GM19395 (cell line): ENCODE results near the gene TSACC.
"Not testable (repeated sequence)": the region's sequence is repeated elsewhere in the genome, so short reads cannot be mapped to it uniquely, and the experiment has no call there.

Source experiments
- ATAC-seq: cut with Tn5 transposase; IDR thresholded peaks from one replicate; pipeline ENCODE4 v1.9.1; 2021; ENCODE audit warnings: mild to moderate bottlenecking, moderate library complexity; ENCODE audit not compliant: unreplicated experiment

TSACC gene

GRCh38 chr1:156346035-156346434, 7.7 kb downstream of the TSACC start:
- not testable (repeated sequence) for ATAC-seq

DNA sequence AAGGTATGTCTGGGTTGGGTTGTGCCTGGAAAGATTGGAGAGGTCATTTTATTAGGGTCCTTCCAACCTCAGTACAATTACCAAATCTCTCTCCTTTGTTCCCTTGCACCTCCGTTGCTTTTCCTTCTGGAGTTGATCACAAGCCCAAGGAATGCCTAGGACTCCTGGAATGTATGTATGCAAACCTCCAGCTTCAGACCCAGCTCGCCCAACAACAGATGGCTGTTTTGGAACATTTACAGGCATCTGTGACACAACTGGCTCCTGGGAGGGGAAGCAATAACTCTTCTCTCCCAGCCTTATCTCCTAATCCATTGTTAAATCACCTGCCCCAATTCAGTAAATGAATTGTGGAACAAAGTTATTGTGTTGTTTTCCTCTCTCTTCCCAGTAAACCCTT, 8.3 kb downstream of the TSACC start:
- no peak for ATAC-seq

DNA sequence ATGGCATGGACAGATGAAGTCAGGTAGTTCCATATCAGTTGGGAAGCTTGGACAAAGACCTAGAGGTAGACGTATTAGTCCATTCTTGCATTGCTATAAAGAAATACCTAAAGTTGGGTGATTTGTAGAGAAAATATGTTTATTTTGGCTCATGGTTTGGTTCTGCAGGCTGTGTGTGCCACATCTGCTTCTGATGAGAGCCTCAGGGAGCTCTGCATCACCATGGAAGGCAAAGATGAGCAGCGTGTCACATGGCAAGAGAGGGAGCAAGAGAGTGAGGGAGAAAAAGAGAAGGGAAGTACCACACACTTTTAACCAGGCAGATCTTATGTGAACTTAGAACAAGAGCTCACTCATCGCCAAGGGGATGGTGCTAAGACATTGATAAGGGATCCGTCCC, 9.0 kb downstream of the TSACC start:
- ATAC-seq: no peak

- ATAC-seq: not testable (repeated sequence)
Observed at GRCh38 chr1:156352481-156352880, 14.2 kb downstream of the TSACC start.

- ATAC-seq: no peak
Observed at GRCh38 chr1:156356262-156356874, 18.0 kb downstream of the TSACC start.

DNA sequence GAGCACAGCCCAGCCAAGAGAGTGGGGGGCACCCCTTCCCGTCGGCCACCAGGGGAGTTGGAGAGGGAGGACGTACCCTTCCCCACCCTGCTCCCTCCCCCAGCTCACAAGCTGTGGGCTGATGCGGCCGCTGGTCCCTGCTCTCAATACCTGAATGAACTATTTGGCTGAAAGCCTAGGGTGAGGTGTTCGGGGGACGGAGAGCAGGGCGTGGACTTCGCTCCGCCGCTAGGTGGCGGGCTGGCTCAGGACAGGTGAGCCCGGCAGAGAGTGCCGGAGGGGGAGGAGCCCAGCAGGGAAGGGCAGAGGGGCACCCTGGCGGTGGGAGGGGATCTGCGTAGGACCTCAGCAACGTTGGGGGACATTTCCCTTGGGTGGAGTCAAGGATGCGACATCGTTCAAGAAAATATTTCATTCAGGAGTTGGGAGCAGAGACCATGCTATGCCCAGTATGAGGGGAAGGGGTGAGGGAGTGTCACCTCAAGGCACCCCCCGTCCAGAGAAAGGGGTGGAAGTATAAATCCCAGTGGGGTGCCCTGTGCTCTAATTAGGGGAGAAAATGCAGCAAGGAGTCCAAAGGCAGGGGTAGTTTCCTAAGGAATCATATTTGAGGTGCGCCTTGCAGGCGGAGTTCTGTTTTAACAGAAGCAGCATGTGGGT, 18.7 kb downstream of the TSACC start:
- peak; percentile 57 for ATAC-seq

DNA sequence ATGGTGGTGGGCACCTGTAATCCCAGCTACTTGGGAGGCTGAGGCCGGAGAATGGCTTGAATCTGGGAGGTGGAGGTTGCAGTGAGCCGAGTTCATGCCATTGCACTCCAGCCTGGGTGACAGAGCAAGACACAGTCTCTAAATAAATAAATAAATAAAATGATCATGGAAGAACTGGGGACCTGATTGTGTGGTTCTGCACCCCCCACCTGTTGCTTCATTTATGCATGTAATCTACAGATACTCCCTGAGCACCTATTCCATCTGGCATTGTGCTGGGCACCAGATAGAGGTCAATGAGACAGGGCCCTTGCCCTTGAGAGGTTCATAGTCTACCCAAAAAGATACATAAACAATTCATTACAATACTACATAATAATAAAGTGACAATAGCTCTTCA, 19.7 kb downstream of the TSACC start:
- no peak for ATAC-seq

- no peak for ATAC-seq
Observed at GRCh38 chr1:156358641-156359040, 20.3 kb downstream of the TSACC start.

DNA sequence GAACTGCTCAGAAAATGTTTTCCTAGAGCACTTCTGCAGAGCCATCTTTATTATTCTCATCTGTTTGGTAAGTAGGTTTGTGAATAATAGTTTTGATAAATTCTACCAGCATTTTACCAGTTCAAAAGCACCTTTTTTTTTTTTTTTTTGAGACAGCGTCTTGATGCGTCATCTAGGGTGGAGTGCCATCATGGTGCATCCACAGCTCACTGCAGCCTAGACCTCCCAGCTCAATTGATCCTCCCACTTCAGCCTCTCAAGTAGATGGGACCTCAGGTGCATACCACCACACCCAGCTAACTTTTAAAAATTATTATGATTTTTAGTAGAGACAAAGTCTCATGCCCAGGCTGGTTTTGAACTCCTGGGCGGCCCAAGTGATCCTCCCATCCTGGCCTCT, 20.9 kb downstream of the TSACC start:
- ATAC-seq: no peak

DNA sequence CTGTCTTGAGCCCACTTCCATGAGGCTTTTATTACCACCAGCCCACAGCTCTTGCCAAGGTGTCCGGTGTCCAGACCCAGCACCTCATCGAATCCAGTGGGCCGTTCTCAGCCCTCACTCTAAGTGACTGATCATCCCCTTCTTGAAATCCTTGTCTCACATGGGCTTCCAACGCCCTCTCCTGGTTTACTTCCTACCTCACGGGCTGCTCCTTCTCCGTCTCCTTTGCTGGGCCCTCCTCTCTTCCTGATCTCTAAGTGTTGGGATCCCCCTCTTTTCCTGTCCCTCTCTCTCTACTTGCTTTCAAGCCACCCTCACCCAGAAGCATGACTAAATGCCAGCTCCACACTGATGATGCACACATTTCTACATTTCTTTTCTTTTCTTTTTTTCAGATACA, 21.6 kb downstream of the TSACC start:
- no peak for ATAC-seq

- no peak for ATAC-seq
Observed at GRCh38 chr1:156360534-156360933, 22.2 kb downstream of the TSACC start.

DNA sequence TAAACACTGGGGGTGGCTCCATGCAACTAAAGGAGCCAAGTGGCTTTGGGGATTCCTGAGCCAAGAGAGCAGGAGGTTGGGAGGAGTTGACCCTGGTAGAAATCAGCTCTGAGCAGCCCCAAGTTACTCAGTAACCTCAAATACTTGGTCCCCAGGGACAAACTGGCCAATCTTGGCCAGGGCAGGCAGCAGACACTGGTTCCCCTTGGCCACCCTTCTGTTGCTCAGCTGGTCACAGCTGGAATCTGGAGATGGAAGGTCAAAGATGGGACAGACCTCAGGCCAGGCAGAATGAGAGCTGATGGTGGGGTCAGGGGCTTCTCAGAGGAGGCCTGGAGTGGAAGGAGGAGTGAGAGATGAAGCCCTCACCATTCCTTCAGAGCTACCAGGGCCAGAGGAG, 27.4 kb downstream of the TSACC start:
- ATAC-seq: no peak

DNA sequence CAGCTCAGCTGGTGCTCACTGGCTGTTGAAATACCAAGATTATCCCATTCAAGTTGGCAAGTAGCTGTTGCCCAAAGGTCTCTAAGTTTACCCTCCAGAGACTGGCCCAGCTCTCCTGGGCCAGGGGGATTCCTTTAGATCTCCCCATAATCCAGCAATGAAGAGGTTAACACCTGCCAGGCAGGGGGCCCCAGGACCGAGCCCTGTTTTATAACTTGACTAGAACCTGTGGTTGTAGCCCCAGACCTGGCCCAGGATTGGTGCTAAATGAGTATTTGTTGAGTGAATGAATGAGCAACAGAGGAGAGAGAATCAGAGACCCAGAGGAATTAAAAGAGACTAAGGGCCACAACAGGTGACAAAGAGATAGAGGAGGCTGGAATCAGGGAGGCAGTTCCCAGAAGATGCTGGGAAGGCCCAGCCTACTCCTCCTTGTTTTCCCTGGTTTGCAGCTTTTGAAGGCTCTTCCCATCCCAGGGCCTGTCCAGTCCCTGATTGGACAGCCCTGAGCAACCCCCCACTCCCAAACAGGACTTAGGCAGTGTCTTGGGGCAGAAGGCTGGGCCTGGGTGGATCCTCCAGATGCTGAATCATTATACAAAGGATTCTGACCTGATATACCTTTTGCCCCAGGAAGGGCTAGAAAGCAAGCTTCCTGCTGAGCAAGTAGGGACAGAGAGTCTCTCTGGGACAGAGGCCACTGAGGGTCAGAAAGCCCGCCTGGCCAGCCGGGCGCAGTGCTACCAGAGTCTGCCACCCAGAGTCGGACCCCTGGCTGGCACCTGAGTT, 28.2 kb downstream of the TSACC start:
- no peak for ATAC-seq

DNA sequence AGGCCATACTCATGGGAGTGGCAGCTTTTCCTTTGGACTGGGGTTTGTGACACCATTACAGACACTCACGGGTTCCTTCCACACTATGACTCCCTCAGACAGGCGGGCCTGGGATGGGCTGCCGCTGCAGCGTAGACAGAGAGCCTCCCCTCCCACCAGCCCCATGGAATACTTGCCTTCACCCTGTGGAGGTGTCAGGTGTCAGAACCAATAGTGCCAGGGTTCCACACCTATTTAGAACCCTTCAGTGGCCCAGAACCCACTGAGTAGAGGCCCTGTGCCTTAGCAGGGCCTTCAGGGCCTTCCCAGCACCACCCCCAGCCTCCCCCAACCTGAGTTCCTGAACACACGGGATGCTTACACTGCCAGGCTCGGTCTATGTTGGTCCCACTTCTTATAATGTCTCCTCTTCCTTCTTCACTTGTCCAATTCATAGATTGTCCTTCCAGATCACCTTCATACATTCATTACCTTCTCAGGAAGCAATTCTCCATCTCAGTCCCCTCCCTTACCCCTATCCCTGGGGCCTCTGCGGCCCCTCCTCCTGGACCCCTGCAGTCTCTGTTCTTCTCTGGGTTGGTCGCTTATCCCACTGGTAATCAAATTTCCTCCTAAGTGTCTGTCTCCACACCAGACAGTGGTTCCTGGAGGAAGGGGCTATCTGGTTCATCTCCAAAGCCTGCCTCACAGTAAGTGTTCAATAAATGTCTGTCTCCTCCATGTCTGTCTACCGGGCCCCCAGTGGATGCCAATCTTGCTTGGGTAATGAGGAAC, 29.2 kb downstream of the TSACC start:
- ATAC-seq: no peak

DNA sequence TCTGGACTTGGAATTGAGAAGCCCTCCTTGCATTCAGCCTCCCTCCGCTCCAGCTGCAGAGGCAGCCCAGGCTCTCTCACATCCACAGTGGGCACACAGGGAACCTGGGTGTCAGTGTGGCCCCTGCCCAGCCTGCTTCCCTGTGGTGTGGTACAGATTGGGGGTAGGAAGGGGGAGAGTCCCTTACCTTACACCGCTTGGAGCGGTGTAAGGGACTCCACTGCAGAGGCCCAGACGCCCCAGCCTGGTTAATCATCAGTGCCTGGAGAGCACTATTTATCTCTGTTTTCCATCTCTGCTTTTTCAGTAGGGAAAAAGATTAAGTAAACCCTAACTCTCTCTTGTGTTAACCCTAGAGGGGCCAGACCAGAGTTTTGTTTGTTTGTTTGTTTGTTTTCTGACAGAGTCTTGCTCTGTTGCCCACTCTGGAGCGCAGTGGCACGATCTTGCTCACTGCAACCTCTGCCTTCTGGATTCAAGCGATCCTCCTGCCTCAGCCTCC, 29.9 kb downstream of the TSACC start:
- ATAC-seq: no peak

- no peak for ATAC-seq
Observed at GRCh38 chr1:156368889-156369684, 30.8 kb downstream of the TSACC start, which contains the start of gene RHBG. TSS of gene RHBG (plus strand) at chr1:156369211. CDS start at chr1:156369250, 39 bp downstream.

DNA sequence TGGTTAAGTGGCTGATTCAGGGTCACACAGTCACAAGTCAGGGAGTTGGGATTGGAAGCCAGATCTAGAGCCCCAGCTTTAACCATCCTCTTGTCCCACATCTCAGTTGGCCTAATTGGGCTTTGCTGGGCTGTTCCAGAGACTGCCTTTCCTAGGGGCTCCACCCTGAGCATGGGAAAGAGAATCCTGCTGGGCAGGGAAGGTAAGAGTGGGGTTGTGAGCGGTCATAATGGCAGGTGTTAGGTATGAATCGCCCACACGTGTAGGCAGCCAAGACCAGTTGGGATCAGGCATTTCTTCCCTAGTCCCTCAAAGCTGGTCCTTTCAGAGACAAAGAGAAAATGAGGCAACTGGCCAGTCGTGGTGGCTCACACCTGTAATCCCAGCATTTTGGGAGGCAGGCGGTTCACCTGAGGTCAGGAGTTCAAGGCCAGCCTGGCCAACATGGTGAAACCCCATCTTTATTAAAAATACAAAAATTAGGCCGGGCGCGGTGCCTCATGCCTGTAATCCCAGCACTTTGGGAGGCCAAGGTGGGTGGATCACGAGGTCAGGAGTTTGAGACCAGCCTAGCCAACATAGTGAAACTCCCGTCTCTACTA, 31.5 kb downstream of the TSACC start:
- ATAC-seq: not testable (repeated sequence)

DNA sequence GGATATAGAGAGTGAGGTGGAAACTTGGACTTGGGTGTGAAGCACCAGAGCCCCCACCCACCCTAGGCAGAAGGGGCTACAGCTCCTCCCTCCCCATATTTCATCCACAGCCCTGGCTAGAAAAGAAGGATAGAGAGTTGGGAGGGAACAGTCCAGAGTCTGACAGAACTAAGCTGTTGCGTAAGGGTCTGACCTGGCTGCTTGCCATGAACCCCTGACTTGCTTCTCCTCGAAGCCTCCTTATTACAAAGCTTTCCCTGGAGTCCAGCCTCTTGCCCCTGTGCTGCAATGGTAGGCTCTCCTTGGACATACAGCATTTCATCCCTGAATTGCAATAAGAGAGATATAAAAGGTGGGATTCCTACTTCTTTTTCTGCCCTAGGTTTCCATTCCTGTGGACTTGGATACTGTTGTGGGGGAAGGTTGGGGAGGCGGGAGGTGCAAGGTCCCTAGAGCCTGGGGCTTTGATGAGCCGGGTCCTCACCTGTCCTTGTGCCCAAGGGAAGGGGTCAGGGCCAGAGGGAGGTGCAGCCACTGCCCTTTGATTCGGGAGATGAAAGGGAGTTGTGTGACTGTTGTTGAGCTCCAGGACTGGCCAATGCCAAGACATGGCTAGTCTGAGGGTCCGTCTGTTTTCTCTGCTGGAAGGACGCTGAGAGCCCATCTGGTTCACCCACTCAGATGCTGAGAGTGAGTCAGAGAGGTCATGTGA, 33.4 kb downstream of the TSACC start:
- no peak for ATAC-seq

DNA sequence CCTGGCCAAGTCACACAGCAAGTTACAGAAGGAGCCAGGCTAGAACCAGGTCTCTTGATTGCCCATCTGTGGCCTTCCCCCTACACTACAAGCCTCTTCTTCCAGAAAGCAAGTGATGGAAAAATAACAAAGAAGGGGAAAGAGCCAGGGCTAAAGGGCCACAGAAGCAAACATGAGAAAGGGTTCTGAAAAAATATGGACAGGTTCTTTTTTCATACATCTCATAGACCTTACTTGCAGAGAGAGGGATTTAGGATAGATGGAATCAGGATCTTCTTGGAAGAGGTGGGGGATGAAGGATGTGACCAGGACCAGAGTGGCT, 33.9 kb downstream of the TSACC start:
- no peak for ATAC-seq
